ENCODE measurements around the gene TMPRSS9. TPM values are rescaled to one million over a fixed set of nuclear protein-coding genes. Genes with fewer than 3 reads are reported as not detected.

TMPRSS9 gene
- total and polyA plus RNA-seq, 2 of the 13 experiments (the other 11 are each of a cell fraction or from before 2014, with no cell fraction given) = 2.5 to 5.2 TPM

DNA sequence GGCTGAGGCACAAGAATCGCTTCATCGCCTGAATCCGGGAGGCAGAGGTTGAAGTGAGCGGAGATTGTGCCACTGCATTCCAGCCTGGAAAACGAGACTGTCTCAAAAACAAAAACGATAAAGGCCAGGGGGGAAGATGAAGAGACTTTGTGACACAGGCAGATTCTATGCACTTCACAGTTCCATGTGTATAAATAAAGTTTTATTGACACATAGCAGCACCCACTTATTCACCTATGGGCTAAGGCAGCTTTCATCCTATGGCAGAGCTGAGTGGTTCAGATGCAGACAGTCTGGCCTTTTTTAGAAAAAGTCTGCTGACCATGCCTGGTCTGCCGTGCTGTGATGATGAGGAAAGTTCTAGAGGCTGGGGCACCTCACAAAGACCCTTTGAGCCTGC lies 91.1 kb downstream of the TMPRSS9 start:
- Histone ChIP-seq H3K9ac (ENCODE audit: insufficient read depth, low read depth, low read length) (no peak overlapping the region), H3K27me3 (ENCODE audit: control insufficient read depth in 1 of 2, insufficient read depth in 2 of 2, low read length in 2 of 2) (no peaks in the 10 kb centered on the region), H3K27ac (ENCODE audit: extremely low read length, insufficient read depth, low read length) (no peak overlapping the region), H3K4me3 (replicated peaks in 1 of 3; ENCODE audit: insufficient read depth in 1 of 3, low read depth in 2 of 3, low read length in 3 of 3) (no peak overlapping the region), H3K36me3 (replicated peaks in 1 of 2; ENCODE audit: control insufficient read depth in 1 of 2, insufficient read depth in 2 of 2, low read length in 2 of 2) (peaks cover 6 to 25% of the 10 kb centered on the region in 2 experiments; a peak in 1 of 5 replicates), H2AFZ (ENCODE audit: low read length) (no peak overlapping the region), H3K79me2 (ENCODE audit: insufficient read depth, low read length) (peaks cover 76% of the 10 kb centered on the region), H3K4me2 (ENCODE audit: low read depth, low read length) (no peak overlapping the region), H3K4me1 (ENCODE audit: insufficient read depth, low read length) (peaks cover 16% of the 10 kb centered on the region), H4K20me1 (ENCODE audit: insufficient read depth, low read length) (0 out of 2 replicates have a peak, but pooled peaks cover 11% of the 10 kb centered on the region), H3K9me3 (ENCODE audit: low read length) (no peaks in the 10 kb centered on the region)
- BruUV-seq (replicated peaks) = no TSS peak
- DNase-seq (ENCODE audit: low spot score) (no peak), ATAC-seq (no peak), FAIRE-seq (no peak)
- CTCF ChIA-PET (ENCODE audit: low intra/inter-chr PET ratio, low total read pairs) = no interaction called here
- POLR2A ChIA-PET = no interaction called here
- intact Hi-C loops (cut with micrococcal nuclease; ENCODE audit: unreplicated experiment) (no loop called here), in situ Hi-C loops (cut with HindIII; ENCODE audit: extremely low pct_ligation_motif_present, low pct_unique_long_range_greater_than_20kb) (no loop called here)
- TF ChIP-seq, protein P1, sequence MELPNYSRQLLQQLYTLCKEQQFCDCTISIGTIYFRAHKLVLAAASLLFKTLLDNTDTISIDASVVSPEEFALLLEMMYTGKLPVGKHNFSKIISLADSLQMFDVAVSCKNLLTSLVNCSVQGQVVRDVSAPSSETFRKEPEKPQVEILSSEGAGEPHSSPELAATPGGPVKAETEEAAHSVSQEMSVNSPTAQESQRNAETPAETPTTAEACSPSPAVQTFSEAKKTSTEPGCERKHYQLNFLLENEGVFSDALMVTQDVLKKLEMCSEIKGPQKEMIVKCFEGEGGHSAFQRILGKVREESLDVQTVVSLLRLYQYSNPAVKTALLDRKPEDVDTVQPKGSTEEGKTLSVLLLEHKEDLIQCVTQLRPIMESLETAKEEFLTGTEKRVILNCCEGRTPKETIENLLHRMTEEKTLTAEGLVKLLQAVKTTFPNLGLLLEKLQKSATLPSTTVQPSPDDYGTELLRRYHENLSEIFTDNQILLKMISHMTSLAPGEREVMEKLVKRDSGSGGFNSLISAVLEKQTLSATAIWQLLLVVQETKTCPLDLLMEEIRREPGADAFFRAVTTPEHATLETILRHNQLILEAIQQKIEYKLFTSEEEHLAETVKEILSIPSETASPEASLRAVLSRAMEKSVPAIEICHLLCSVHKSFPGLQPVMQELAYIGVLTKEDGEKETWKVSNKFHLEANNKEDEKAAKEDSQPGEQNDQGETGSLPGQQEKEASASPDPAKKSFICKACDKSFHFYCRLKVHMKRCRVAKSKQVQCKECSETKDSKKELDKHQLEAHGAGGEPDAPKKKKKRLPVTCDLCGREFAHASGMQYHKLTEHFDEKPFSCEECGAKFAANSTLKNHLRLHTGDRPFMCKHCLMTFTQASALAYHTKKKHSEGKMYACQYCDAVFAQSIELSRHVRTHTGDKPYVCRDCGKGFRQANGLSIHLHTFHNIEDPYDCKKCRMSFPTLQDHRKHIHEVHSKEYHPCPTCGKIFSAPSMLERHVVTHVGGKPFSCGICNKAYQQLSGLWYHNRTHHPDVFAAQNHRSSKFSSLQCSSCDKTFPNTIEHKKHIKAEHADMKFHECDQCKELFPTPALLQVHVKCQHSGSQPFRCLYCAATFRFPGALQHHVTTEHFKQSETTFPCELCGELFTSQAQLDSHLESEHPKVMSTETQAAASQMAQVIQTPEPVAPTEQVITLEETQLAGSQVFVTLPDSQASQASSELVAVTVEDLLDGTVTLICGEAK (IDR thresholded peaks at IDR 0.05) = peak; percentile 74
- TF ChIP-seq, protein P1 (CRISPR knock-in tag; IDR thresholded peaks at IDR 0.05) = peak; percentile 98
- TF ChIP-seq RELA (CRISPR knock-in tag; IDR thresholded peaks at IDR 0.05) = no peak
- 96% methylated on average over 6 of the region's 7 CpGs for WGBS (ENCODE audit: low lambda C conversion rate)
